GM21390 (cell line): ENCODE results near the gene GPR17.

ENCODE experiments used
- ATAC-seq: cut with Tn5 transposase; IDR thresholded peaks from one replicate; pipeline ENCODE4 v1.9.1; 2021; ENCODE audit not compliant: unreplicated experiment

GPR17 gene

GRCh38 chr2:127640082-127641072 lies 5.6 kb upstream of the GPR17 start:
- no peak for ATAC-seq

GRCh38 chr2:127641133-127641532 lies 4.8 kb upstream of the GPR17 start:
- ATAC-seq = no peak

- ATAC-seq = no peak
Observed at GRCh38 chr2:127641846-127642507, 4.0 kb upstream of the GPR17 start.

GRCh38 chr2:127642706-127643438 lies 3.1 kb upstream of the GPR17 start:
- ATAC-seq = no peak

GRCh38 chr2:127643439-127644065 lies 2.4 kb upstream of the GPR17 start:
- ATAC-seq = no peak

- ATAC-seq = no peak
Observed at GRCh38 chr2:127644066-127645025, 1.6 kb upstream of the GPR17 start.

GRCh38 chr2:127645026-127645394 lies 943 bp upstream of the GPR17 start:
- ATAC-seq = no peak

- ATAC-seq = no peak
Observed at GRCh38 chr2:127646487-127647241, 711 bp downstream of the GPR17 start.

- no peak for ATAC-seq
Observed at GRCh38 chr2:127647242-127648190, 1.6 kb downstream of the GPR17 start.

GRCh38 chr2:127648321-127648720 lies 2.4 kb downstream of the GPR17 start:
- no peak for ATAC-seq

GRCh38 chr2:127649100-127649611 lies 3.2 kb downstream of the GPR17 start:
- ATAC-seq = no peak

- ATAC-seq = no peak
Observed at GRCh38 chr2:127649684-127650040, 3.7 kb downstream of the GPR17 start.

GRCh38 chr2:127650041-127650784 lies 4.3 kb downstream of the GPR17 start:
- no peak for ATAC-seq

- no peak for ATAC-seq
Observed at GRCh38 chr2:127650785-127651380, 4.9 kb downstream of the GPR17 start.

- no peak for ATAC-seq
Observed at GRCh38 chr2:127651381-127651809, 5.4 kb downstream of the GPR17 start.

GRCh38 chr2:127651971-127652550 lies 6.1 kb downstream of the GPR17 start:
- no peak for ATAC-seq
